GM12878 (cell line): ENCODE measurements around the gene PPAN. TPM values are rescaled to one million over a fixed set of nuclear protein-coding genes. Genes with fewer than 3 reads are reported as not detected.

Experiments used
- BHLHE40 ChIP-seq, 2 experiments: fragments of 450-650 bp in 1 of 2; IDR thresholded peaks; 2 replicates each; pipeline ENCODE4 v1.6.1; 2011 to 2017; ENCODE audit warnings: low read depth in 2 of 2, borderline replicate concordance in 1 of 2, improper control_type of control experiment in 1 of 2, low read length in 1 of 2, mild to moderate bottlenecking in 1 of 2
- BRCA1 ChIP-seq: IDR thresholded peaks from 2 replicates; pipeline ENCODE4 v1.6.1; 2011; ENCODE audit warnings: low read depth, low read length, improper control_type of control experiment
- CHD2 ChIP-seq: IDR thresholded peaks from 2 replicates; pipeline ENCODE4 v1.6.1; 2011; ENCODE audit warnings: low read depth, low read length, improper control_type of control experiment, borderline replicate concordance
- FOXK2 ChIP-seq: fragments of 450-650 bp; IDR thresholded peaks from 2 replicates; pipeline ENCODE4 v1.6.1; 2017; ENCODE audit warnings: mild to moderate bottlenecking, moderate library complexity
- MEF2A ChIP-seq: IDR thresholded peaks from 2 replicates; pipeline ENCODE4 v1.6.1; 2011; ENCODE audit warnings: low read depth, mild to moderate bottlenecking, low read length, moderate library complexity; ENCODE audit not compliant: insufficient read depth
- NR2C1 ChIP-seq: fragments of 450-650 bp; IDR thresholded peaks from 2 replicates; pipeline ENCODE4 v1.6.1; 2017; ENCODE audit warnings: antibody characterized with exemption, mild to moderate bottlenecking, moderate library complexity
- POLR2AphosphoS2 ChIP-seq: IDR thresholded peaks from 2 replicates; pipeline ENCODE4 v1.6.1; 2011; ENCODE audit warnings: low read depth, mild to moderate bottlenecking, low read length, improper control_type of control experiment, moderate library complexity
- RAD21 ChIP-seq: IDR thresholded peaks from 2 replicates; pipeline ENCODE4 v1.6.1; 2011; ENCODE audit warnings: mild to moderate bottlenecking, low read depth, low read length, moderate library complexity; ENCODE audit not compliant: insufficient read depth
- RAD51 ChIP-seq: fragments of 450-650 bp; IDR thresholded peaks from 2 replicates; pipeline ENCODE4 v1.6.1; 2016; ENCODE audit warnings: moderate library complexity, mild to moderate bottlenecking, inconsistent platforms
- SIX5 ChIP-seq: IDR thresholded peaks from 2 replicates; pipeline ENCODE4 v1.6.1; 2011; ENCODE audit warnings: mild to moderate bottlenecking, low read depth, low read length, moderate library complexity; ENCODE audit not compliant: severe bottlenecking
- SUPT20H ChIP-seq: IDR thresholded peaks from 2 replicates; pipeline ENCODE4 v1.6.1; 2011; ENCODE audit warnings: low read depth, mild to moderate bottlenecking, low read length, moderate library complexity, borderline replicate concordance; ENCODE audit not compliant: control insufficient read depth
- SUZ12 ChIP-seq: fragments of 200-600 bp; sonication (generic); IDR thresholded peaks from one replicate; pipeline ENCODE4 v1.6.1; 2018; ENCODE audit warnings: antibody characterized with exemption, mild to moderate bottlenecking; ENCODE audit not compliant: unreplicated experiment
- TCF3 ChIP-seq: IDR thresholded peaks from 2 replicates; pipeline ENCODE4 v1.6.1; 2012; ENCODE audit warnings: low read depth, mild to moderate bottlenecking, low read length, borderline replicate concordance; ENCODE audit not compliant: insufficient read depth
- WRNIP1 ChIP-seq: IDR thresholded peaks from 2 replicates; pipeline ENCODE4 v1.6.1; 2011; ENCODE audit warnings: low read depth, low read length, improper control_type of control experiment, borderline replicate concordance
- YBX1 ChIP-seq: fragments of 450-650 bp; IDR thresholded peaks from 2 replicates; pipeline ENCODE4 v1.6.1; 2016; ENCODE audit warnings: antibody characterized with exemption
- polyA plus RNA-seq, 11 experiments: library from polyadenylated mRNA; depleted of rRNA in 4 of 11; unstranded in 6 of 11; stranded (reverse) in 5 of 11; fragments of >200 nt; fragmentation: Nextera tagmentation in 4 of 11; fragmentation: Illumina TruSeq in 1 of 11; extraction: Ambion mirVana in 4 of 11; extraction: Trizol in 1 of 11; gene quantifications; 1 replicate in 1 of 11; 2 replicates in 10 of 11; pipeline versions ENCODE4 v1.2.1 to v1.2.3, GENCODE V29; 2011 to 2016; ENCODE audit warnings: inconsistent platforms in 2 of 11, missing spikeins in 2 of 11, low read depth in 1 of 11
- total RNA-seq, 4 experiments: library from RNA; depleted of rRNA in 3 of 4; stranded (reverse); fragments of >200 nt in 3 of 4; fragmentation: Illumina TruSeq in 1 of 4; extraction: Trizol in 1 of 4; gene quantifications; 2 replicates each; pipeline versions ENCODE4 v1.2.1 to v1.2.3, GENCODE V29; 2013 to 2021
- TF ChIP-seq, protein P1 (sequence below): fragments of 450-650 bp; IDR thresholded peaks from 2 replicates; pipeline ENCODE4 v1.6.1; 2018; ENCODE audit warnings: mild to moderate bottlenecking, low read depth, moderate library complexity; ENCODE audit not compliant: partially characterized antibody
- TF ChIP-seq, protein P2 (sequence below): fragments of 450-650 bp; IDR thresholded peaks from 2 replicates; pipeline ENCODE4 v1.6.1; 2017; ENCODE audit warnings: mild to moderate bottlenecking, moderate library complexity
- TF ChIP-seq, protein P3 (sequence below): IDR thresholded peaks from 2 replicates; pipeline ENCODE4 v1.6.1; 2012; ENCODE audit warnings: low read depth, low read length, improper control_type of control experiment
- TF ChIP-seq, protein P4 (sequence below): fragments of 450-650 bp; IDR thresholded peaks from 2 replicates; pipeline ENCODE4 v1.6.1; 2017; ENCODE audit warnings: low read depth, mild to moderate bottlenecking, moderate library complexity

Gene PPAN
- total and polyA plus RNA-seq, 10 of the 15 experiments (the other 5 are each of a cell fraction or from before 2014, with no cell fraction given), result 2.1 to 171 (median 108) TPM

DNA sequence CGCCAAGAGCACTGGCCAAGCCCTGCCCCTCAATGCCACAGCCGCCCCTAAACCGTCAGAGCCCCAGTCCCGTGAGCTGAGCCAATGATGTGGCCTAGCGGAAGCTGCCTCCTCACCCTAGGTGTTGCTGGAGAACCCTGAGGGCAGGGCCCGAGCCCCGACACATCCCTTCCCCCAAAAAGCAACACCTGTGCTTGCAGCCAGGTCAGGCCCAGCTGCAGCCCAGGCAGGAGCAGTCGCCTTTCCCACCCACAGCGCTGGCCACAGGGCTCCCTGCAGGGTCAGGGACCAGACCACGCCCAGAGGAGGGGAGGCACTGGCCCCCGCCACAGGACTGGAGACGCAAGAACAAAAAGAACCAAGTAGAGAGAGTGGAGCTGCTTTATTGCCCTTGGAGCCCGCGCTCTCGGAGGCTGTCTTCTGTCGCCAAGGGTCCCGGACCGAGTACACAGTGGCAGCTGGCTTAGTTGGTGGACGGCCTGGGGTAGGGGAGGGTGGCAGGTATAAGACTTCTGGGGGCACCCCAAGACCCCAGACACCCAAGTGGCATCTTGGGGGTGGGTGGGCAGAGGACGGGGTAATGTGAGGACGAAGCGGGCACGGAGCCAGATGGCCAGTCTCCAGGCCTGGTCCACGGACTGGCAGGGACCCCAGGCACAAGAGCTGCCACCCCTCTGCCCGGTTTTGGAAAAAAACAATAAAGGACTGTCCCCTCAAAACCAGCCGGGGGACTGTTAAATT is 8.7 kb downstream of the PPAN start (continued):
- TF ChIP-seq BHLHE40 (IDR thresholded peaks at IDR 0.05; ENCODE audit: borderline replicate concordance in 1 of 2, low read depth in 2 of 2, low read length in 1 of 2), result 0 out of 4 replicates have a peak, but pooled peaks of 1 of the 2 experiments have one; percentile 19
- TF ChIP-seq YBX1, result no peak
- no peak; the same call in 1 of the 2 replicates for TF ChIP-seq TCF3
- no peak for TF ChIP-seq NR2C1
- TF ChIP-seq CHD2, result no peak
- TF ChIP-seq RAD21, result no peak
- TF ChIP-seq, protein P1, sequence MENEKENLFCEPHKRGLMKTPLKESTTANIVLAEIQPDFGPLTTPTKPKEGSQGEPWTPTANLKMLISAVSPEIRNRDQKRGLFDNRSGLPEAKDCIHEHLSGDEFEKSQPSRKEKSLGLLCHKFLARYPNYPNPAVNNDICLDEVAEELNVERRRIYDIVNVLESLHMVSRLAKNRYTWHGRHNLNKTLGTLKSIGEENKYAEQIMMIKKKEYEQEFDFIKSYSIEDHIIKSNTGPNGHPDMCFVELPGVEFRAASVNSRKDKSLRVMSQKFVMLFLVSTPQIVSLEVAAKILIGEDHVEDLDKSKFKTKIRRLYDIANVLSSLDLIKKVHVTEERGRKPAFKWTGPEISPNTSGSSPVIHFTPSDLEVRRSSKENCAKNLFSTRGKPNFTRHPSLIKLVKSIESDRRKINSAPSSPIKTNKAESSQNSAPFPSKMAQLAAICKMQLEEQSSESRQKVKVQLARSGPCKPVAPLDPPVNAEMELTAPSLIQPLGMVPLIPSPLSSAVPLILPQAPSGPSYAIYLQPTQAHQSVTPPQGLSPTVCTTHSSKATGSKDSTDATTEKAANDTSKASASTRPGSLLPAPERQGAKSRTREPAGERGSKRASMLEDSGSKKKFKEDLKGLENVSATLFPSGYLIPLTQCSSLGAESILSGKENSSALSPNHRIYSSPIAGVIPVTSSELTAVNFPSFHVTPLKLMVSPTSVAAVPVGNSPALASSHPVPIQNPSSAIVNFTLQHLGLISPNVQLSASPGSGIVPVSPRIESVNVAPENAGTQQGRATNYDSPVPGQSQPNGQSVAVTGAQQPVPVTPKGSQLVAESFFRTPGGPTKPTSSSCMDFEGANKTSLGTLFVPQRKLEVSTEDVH, result no peak
- no peak for TF ChIP-seq FOXK2
- no peak for TF ChIP-seq RAD51
- no peak for TF ChIP-seq WRNIP1
- peak; percentile 80; the same call in 1 of the 2 replicates for TF ChIP-seq POLR2AphosphoS2
- TF ChIP-seq BRCA1, result no peak
- TF ChIP-seq MEF2A, result 0 out of 2 replicates have a peak, but pooled peaks have one; percentile 4
- TF ChIP-seq, protein P2, sequence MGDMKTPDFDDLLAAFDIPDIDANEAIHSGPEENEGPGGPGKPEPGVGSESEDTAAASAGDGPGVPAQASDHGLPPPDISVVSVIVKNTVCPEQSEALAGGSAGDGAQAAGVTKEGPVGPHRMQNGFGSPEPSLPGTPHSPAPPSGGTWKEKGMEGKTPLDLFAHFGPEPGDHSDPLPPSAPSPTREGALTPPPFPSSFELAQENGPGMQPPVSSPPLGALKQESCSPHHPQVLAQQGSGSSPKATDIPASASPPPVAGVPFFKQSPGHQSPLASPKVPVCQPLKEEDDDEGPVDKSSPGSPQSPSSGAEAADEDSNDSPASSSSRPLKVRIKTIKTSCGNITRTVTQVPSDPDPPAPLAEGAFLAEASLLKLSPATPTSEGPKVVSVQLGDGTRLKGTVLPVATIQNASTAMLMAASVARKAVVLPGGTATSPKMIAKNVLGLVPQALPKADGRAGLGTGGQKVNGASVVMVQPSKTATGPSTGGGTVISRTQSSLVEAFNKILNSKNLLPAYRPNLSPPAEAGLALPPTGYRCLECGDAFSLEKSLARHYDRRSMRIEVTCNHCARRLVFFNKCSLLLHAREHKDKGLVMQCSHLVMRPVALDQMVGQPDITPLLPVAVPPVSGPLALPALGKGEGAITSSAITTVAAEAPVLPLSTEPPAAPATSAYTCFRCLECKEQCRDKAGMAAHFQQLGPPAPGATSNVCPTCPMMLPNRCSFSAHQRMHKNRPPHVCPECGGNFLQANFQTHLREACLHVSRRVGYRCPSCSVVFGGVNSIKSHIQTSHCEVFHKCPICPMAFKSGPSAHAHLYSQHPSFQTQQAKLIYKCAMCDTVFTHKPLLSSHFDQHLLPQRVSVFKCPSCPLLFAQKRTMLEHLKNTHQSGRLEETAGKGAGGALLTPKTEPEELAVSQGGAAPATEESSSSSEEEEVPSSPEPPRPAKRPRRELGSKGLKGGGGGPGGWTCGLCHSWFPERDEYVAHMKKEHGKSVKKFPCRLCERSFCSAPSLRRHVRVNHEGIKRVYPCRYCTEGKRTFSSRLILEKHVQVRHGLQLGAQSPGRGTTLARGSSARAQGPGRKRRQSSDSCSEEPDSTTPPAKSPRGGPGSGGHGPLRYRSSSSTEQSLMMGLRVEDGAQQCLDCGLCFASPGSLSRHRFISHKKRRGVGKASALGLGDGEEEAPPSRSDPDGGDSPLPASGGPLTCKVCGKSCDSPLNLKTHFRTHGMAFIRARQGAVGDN, result no peak
- TF ChIP-seq SIX5, result no peak
- TF ChIP-seq, protein P3, sequence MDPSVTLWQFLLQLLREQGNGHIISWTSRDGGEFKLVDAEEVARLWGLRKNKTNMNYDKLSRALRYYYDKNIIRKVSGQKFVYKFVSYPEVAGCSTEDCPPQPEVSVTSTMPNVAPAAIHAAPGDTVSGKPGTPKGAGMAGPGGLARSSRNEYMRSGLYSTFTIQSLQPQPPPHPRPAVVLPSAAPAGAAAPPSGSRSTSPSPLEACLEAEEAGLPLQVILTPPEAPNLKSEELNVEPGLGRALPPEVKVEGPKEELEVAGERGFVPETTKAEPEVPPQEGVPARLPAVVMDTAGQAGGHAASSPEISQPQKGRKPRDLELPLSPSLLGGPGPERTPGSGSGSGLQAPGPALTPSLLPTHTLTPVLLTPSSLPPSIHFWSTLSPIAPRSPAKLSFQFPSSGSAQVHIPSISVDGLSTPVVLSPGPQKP, result no peak
- TF ChIP-seq SUPT20H, result no peak
- TF ChIP-seq, protein P4, sequence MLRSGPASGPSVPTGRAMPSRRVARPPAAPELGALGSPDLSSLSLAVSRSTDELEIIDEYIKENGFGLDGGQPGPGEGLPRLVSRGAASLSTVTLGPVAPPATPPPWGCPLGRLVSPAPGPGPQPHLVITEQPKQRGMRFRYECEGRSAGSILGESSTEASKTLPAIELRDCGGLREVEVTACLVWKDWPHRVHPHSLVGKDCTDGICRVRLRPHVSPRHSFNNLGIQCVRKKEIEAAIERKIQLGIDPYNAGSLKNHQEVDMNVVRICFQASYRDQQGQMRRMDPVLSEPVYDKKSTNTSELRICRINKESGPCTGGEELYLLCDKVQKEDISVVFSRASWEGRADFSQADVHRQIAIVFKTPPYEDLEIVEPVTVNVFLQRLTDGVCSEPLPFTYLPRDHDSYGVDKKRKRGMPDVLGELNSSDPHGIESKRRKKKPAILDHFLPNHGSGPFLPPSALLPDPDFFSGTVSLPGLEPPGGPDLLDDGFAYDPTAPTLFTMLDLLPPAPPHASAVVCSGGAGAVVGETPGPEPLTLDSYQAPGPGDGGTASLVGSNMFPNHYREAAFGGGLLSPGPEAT, result no peak
- TF ChIP-seq SUZ12, result no peak
